ENCODE data around the gene CPEB2.
"Not testable (repeated sequence)": the region's sequence is repeated elsewhere in the genome, so short reads cannot be mapped to it uniquely, and the experiment has no call there.

Gene CPEB2

GRCh38 chr4:15043922-15044321, 41.6 kb downstream of the CPEB2 start:
- no peak for DNase-seq (ENCODE audit: low spot score)

DNA sequence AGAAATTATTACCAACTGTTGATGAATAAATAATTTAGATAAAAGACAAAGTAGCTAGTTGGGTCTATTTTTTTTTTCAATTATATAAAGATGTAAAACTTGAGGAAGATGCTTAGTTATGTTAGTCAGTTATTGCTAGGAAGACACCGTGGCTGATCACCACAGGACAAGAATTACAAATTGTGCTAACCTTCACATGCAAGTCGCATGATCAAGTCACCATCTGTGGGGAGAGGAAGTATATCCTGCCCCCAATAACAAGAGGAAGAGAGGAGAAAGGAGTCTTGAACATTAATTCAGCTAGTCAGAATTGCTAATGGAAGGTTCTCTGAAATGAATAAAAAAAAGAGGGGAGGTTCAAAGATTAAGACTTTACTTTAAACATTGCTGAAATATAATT, 52.3 kb downstream of the CPEB2 start:
- DNase-seq (ENCODE audit: low spot score) = no peak

- no peak for DNase-seq (ENCODE audit: low spot score)
Measured at GRCh38 chr4:15060213-15060612, 57.9 kb downstream of the CPEB2 start.

GRCh38 chr4:15063341-15063740, 61.1 kb downstream of the CPEB2 start:
- DNase-seq (ENCODE audit: low spot score) = no peak

GRCh38 chr4:15065516-15065915, 63.2 kb downstream of the CPEB2 start:
- DNase-seq (ENCODE audit: low spot score) = no peak

GRCh38 chr4:15066140-15066539, 63.9 kb downstream of the CPEB2 start:
- no peak for DNase-seq (ENCODE audit: low spot score)

- DNase-seq (ENCODE audit: low spot score) = no peak
Measured at GRCh38 chr4:15068298-15068697, 66.0 kb downstream of the CPEB2 start.

GRCh38 chr4:15075875-15076274, 73.6 kb downstream of the CPEB2 start:
- no peak for DNase-seq (ENCODE audit: low spot score)

DNA sequence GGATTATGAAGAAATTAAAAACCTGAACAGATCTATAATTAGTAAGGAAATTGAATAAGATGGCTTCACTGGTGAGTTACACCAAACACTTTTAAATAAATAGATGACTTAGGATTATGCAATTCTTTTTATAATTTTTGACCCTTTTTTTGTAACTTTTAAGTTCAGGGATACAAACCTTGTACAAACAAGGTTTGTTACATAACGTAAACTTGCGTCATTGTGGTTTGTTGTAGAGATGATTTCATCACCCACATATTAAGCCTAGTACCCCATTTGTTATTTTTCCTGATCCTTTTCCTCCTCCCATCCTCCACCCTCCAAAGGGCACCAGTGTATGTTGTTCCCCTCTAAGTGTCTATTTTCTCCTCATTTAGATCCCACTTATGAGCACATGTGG, 75.7 kb downstream of the CPEB2 start:
- DNase-seq (ENCODE audit: low spot score) = no peak

DNA sequence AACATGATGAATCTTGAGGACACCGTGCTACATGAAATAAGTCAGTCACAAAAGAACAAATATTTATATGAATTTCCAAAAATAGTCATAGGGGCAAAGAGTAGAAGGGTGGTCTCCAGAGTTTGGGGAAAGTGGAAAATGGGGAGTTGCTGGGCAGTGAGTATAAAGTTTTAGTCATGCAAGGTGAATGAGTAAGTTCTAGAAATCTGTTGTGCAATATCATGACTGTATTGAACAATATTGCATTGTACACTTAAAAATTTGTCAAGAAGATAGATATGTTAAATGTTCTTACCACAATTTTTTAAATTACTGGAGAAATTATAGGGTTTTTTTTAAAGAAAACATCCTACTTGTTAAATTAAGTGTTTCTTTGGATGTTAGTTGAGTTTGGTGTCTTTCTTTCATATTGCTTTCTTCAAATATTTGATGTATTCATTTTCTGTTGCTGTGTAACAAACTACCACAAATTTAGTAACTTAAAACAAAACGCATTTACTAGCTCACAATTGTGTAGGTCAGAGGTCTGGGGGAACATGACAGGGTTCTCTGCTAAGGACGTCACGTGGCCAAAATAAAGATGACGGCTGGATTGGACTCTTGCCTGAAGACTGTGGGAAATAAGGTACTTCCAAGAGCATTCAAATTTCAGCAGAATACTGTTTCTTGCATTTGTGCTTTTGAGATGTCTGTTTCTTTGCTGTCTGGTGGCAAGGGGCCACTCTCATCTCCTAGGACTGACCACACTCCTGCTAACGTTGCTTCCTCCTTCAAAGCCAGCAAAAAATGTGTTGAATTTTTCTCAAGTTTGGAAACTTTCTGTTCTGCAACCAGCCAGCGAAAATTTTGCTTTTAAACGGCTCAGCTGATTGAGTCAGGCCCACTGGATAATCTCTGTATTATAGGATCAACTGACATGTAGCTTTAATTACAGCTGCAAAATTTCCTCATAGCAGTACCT, 76.7 kb downstream of the CPEB2 start:
- no peak for DNase-seq (ENCODE audit: low spot score)

- DNase-seq (ENCODE audit: low spot score) = no peak
Measured at GRCh38 chr4:15084780-15085179, 82.5 kb downstream of the CPEB2 start.

DNA sequence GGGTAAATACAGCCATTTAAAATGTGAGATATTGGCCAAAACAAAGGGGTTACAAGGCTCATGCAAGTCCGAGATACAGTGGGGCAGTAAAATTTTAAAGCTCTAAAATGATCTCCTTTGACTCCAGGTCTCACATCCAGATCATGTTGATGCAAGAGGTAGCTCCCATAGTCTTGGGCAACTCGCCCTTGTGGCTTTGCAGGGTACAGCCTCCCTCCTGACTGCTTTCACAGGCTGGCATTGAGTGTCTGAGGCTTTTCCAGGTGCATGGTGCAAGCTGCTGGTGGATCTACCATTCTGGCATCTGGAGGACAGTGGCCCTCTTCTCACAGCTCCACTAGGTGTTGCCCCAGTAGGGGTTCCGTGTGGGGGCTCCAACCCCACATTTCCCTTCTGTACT, 83.5 kb downstream of the CPEB2 start:
- not testable (repeated sequence) for DNase-seq (ENCODE audit: low spot score)

- DNase-seq (ENCODE audit: low spot score) = not testable (repeated sequence)
Measured at GRCh38 chr4:15086259-15086658, 84.0 kb downstream of the CPEB2 start.

- no peak for DNase-seq (ENCODE audit: low spot score)
Measured at GRCh38 chr4:15088394-15089035, 86.2 kb downstream of the CPEB2 start.

DNA sequence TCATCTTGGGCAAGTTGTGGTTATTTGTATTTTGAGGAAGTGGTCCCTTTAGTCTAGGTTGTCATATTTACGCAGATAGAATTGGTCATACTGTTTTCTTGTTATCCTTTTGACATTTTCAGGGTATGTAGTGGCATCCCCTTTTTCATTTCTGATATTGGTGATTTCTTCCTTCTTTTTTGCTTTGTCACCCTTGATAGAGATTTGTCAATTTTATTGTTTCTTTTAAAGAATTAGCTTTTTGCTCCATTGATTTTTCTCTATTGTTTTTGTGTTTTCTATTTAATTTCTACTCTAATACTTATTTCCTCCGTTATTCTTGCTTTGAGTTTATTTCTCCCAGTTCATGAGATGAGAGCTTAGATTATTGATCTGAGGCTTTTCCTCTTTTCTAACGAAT, 87.7 kb downstream of the CPEB2 start:
- no peak for DNase-seq (ENCODE audit: low spot score)

DNA sequence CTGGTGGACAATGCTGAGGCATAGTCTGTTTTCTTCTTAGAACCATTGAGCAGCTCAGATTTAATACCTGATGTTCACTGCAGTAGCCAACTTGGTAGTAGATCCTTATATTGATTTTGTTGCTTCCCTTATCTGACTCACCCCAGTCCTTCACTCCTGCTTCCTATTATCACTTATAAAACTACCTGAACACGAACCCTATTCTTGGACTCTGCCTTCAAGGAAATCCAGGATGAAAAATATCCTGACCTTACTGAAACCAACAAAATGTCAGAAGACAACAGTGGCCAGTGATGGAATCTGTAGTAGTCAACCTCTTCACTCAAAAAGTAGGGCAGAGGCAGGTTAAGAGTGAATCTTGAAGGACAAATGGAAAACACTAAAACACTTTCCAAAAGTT, 98.1 kb downstream of the CPEB2 start:
- DNase-seq (ENCODE audit: low spot score) = no peak

GRCh38 chr4:15100994-15101695, 98.9 kb downstream of the CPEB2 start:
- DNase-seq (ENCODE audit: low spot score) = no peak

DNA sequence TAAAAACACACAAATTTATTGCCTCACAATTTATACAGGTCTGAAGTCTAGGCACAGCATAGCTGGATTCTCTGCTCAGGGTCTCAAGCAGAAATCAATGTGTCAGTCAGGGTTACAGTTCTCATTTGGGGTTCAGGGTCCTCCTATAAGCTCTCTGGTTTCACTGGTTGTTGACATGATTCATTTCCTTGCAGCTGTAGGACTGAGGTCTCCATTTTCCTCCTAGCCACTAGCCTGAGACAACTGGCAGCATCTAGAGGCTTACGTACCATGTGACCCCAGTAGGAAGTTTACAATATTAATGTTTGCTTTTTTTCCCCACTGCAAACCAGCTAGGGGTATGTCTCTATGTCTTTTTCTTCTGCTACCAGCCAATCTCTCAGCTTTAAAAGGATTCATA, 102.5 kb downstream of the CPEB2 start:
- no peak for DNase-seq (ENCODE audit: low spot score)

DNA sequence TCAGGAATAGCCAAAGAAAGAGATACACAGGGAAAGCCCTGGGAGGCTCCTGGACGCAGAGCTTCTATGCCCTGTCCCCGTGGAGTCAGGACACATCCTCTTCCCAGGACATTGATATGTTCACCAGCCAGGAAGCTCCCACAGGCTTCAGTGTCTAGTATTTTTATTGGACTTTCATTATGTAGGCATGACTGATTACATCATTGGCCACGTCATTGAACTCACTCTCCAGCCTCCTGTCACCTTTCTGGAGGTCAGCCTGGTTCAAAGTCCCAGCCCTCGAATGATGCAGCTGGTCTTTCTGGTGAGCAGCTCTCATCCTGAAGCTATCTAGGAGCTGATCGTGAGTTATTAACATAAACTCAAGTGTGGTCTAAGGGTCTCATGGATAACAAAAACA, 104.1 kb downstream of the CPEB2 start:
- no peak for DNase-seq (ENCODE audit: low spot score)

DNA sequence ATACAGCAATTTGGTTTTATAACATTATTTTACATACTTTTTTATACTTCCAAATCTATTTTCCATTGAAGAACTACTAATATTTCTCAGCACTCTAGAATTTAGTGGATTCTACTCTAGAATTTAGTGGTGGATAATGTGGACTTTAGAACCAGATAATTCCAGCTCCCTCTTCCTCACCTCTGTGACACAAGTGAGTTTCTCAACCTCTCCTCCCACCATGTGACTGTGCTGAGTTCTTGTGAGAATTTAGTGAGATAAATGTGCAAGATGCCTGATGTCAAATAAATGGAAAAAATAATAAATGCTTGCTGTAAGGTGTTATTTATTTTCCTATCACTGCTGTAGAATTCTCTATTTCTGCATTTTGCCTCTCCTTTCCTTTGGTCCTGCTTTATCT, 107.3 kb downstream of the CPEB2 start:
- no peak for DNase-seq (ENCODE audit: low spot score)

DNA sequence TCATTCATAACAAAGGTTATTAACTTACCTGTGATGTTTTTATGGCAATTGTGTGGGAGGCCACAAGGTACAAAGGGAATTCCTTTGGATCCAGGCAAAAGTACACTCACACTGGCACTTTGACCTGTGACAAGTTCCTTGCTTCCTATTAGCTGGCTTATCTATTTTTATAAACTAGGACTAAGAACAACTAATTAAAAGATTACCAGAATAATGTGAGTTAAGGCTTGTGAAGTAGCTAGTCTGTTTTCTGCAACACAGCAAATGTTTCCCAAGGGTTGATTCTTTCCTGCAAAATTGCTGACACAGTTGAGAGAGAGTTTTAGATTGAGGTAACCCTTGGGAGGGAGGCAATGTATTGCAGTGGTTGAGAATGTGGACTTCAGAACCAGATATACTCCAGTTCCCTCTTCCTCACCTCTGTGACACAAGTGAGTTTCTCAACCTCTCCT, 107.9 kb downstream of the CPEB2 start:
- no peak for DNase-seq (ENCODE audit: low spot score)

DNA sequence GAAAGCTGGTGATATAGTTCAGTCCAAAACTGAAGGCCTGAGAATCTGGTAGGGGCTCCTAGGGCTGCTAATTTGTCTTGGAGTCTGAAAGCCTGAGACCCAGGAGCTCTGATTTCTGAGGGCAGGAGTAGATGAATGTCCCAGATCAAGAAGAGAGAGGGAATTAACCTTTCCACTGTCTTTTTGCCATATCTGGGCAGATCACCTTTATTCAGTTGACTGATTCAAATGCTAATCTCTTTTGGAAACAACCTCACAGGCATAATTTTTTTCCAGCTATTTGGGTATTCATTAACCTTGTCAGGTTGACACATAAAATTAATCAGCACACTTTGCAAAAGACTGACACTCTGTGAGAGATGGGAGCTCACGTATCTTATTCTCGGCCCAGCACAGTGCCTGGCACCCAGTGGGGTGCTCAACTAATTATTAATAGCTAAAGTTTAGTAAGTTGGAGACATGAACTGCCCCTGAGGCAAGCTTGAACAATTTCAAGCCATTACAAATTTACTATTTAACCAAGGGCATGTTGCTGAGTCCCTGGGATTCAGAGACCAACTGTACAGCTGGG, 114.3 kb downstream of the CPEB2 start:
- no peak for DNase-seq (ENCODE audit: low spot score)

Measured in NAMALWA (cell line).